ENCODE results near the gene SLC22A16. TPM values are rescaled to one million over a fixed set of nuclear protein-coding genes. Genes with fewer than 3 reads are reported as not detected.

The SLC22A16 gene
- total RNA-seq, 1 donor from 2014 or later = not detected

- no peak for DNase-seq
These were observed 28.7 kb downstream of the SLC22A16 start for GRCh38 chr6:110447761-110448160.

- no peak for DNase-seq
These were observed 30.0 kb downstream of the SLC22A16 start for GRCh38 chr6:110446405-110446804.

GRCh38 chr6:110440026-110440425, 36.4 kb downstream of the SLC22A16 start:
- no peak for DNase-seq

- DNase-seq = no peak
These were observed 37.1 kb downstream of the SLC22A16 start for GRCh38 chr6:110439356-110439755.

GRCh38 chr6:110434961-110435602, 41.3 kb downstream of the SLC22A16 start:
- DNase-seq = no peak

- DNase-seq = no peak
These were observed 44.0 kb downstream of the SLC22A16 start for GRCh38 chr6:110432285-110432900.

GRCh38 chr6:110430741-110431140, 45.7 kb downstream of the SLC22A16 start:
- no peak for DNase-seq

- DNase-seq = no peak
These were observed 46.2 kb downstream of the SLC22A16 start for GRCh38 chr6:110430236-110430635.

- no peak for DNase-seq
These were observed 48.3 kb downstream of the SLC22A16 start for GRCh38 chr6:110428153-110428552.

GRCh38 chr6:110425816-110426215, 50.6 kb downstream of the SLC22A16 start:
- DNase-seq = no peak

GRCh38 chr6:110422444-110422822, 54.0 kb downstream of the SLC22A16 start:
- no peak for DNase-seq

- no peak for DNase-seq
These were observed 54.5 kb downstream of the SLC22A16 start for GRCh38 chr6:110421749-110422443.

- no peak for DNase-seq
These were observed 57.2 kb downstream of the SLC22A16 start for GRCh38 chr6:110419028-110419739.

- DNase-seq = no peak
These were observed 57.8 kb downstream of the SLC22A16 start for GRCh38 chr6:110418594-110418993.

- peak; percentile 48 for DNase-seq
These were observed 61.1 kb downstream of the SLC22A16 start, which contains the start of gene DDO for GRCh38 chr6:110415086-110415916. TSS of gene DDO (minus strand) at chr6:110415575. CDS start at chr6:110413462, 2,113 bp downstream.

GRCh38 chr6:110414669-110415068, 61.7 kb downstream of the SLC22A16 start:
- no peak for DNase-seq

GRCh38 chr6:110412360-110412759, 64.1 kb downstream of the SLC22A16 start:
- DNase-seq = no peak

- DNase-seq = no peak
These were observed 65.9 kb downstream of the SLC22A16 start for GRCh38 chr6:110410511-110410910.

- DNase-seq = no peak
These were observed 66.6 kb downstream of the SLC22A16 start for GRCh38 chr6:110409794-110410193.

- no peak for DNase-seq
These were observed 67.5 kb downstream of the SLC22A16 start for GRCh38 chr6:110408901-110409300.

GRCh38 chr6:110404607-110405006, 71.8 kb downstream of the SLC22A16 start:
- DNase-seq = no peak

- DNase-seq = no peak
These were observed 74.7 kb downstream of the SLC22A16 start for GRCh38 chr6:110401585-110402176.
